ENCODE results near the gene ZNF227. TPM values are rescaled to one million over a fixed set of nuclear protein-coding genes. Genes with fewer than 3 reads are reported as not detected.
"Not testable (repeated sequence)": the region's sequence is repeated elsewhere in the genome, so short reads cannot be mapped to it uniquely, and the experiment has no call there.

Gene ZNF227
- total RNA-seq, 1 experiment from 2014 or later: 22.6 TPM

GRCh38 chr19:44164673-44165512, 47.4 kb upstream of the ZNF227 start, which contains the start of gene ZNF226:
ZNF226 (plus strand) TSS chr19:44165100; CDS start chr19:44170081, 4,981 bp downstream.
- Histone ChIP-seq H3K14ac (ENCODE audit: insufficient read depth, low read length) (peak within 1 kb of the TSS; percentile 72), H3K79me1 (ENCODE audit: insufficient read depth, low read depth, low read length, poor library complexity, severe bottlenecking) (peaks cover 2% of the 10 kb centered on the region), H3K27ac (ENCODE audit: insufficient read length, low read depth, low read length) (peak within 1 kb of the TSS; percentile 10), H2BK120ac (ENCODE audit: low read depth, low read length, poor library complexity, severe bottlenecking) (no peak within 1 kb of the TSS), H3K9ac (ENCODE audit: extremely low read depth, insufficient read length, low read length) (peak within 1 kb of the TSS; percentile 73), H3K4me2 (ENCODE audit: insufficient read depth, insufficient read length, low read length) (peak within 1 kb of the TSS; percentile 98), H2BK20ac (ENCODE audit: low read depth, low read length, poor library complexity, severe bottlenecking) (no peak within 1 kb of the TSS), H2AK5ac (ENCODE audit: insufficient read length, low read length) (no peak within 1 kb of the TSS), H3T11ph (ENCODE audit: low read length) (no peak within 1 kb of the TSS), H2BK15ac (ENCODE audit: low read depth, low read length) (no peak within 1 kb of the TSS), H3K4ac (ENCODE audit: low read depth, low read length) (no peak within 1 kb of the TSS), H2BK5ac (ENCODE audit: insufficient read length, low read length) (no peak within 1 kb of the TSS), H2BK12ac (ENCODE audit: insufficient read length, low read depth, low read length) (no peak within 1 kb of the TSS), H3K27me3 (ENCODE audit: insufficient read depth, low read length) (no peaks in the 10 kb centered on the region), H3K9me3 (ENCODE audit: control insufficient read depth, low read depth, low read length) (no peaks in the 10 kb centered on the region), H4K5ac (ENCODE audit: insufficient read length, low read depth, low read length) (no peak within 1 kb of the TSS), H2AFZ (ENCODE audit: low read length) (peak within 1 kb of the TSS; percentile 17), H4K91ac (ENCODE audit: insufficient read length, low read depth, low read length) (no peak within 1 kb of the TSS), H3K23ac (ENCODE audit: insufficient read length, low read depth, low read length) (no peak within 1 kb of the TSS), H3K23me2 (ENCODE audit: insufficient read length, low read depth, low read length, poor library complexity, severe bottlenecking) (peaks cover 8% of the 10 kb centered on the region), H3K79me2 (ENCODE audit: insufficient read depth, low read length) (peaks cover 2% of the 10 kb centered on the region; the same call in 1 of the 2 replicates), H3K56ac (ENCODE audit: insufficient read length, low read depth, low read length) (no peak within 1 kb of the TSS), H4K20me1 (ENCODE audit: control insufficient read depth, insufficient read depth, insufficient read length) (no peaks in the 10 kb centered on the region), H4K8ac (replicated peaks; ENCODE audit: insufficient read length, low read depth, low read length) (no peak within 1 kb of the TSS), H3K18ac (ENCODE audit: insufficient read length, low read depth, low read length) (peak within 1 kb of the TSS; percentile 61), H3K4me1 (ENCODE audit: insufficient read depth, low read length) (no peaks in the 10 kb centered on the region; the same call in 1 of the 2 replicates)
- Mint-ChIP-seq H3K4me3 (peak within 1 kb of the TSS; percentile 99), H3K4me1 (peaks cover 11% of the 10 kb centered on the region in 2 experiments), H3K9me3 (peaks cover 3 to 12% of the 10 kb centered on the region in 2 experiments), H3K27me3 (ENCODE audit: low read depth) (peaks cover 20% of the 10 kb centered on the region), H3K36me3 (ENCODE audit: insufficient read depth in 1 of 3, low read depth in 3 of 3) (peaks cover 32 to 37% (median 35%) of the 10 kb centered on the region in 3 experiments), H3K27ac (peak within 1 kb of the TSS; percentile 97 to 99 (median 99))
- WGBS (ENCODE audit: extremely low coverage, insufficient read length, low lambda C conversion rate): no CpG with 5 or more reads among the region's 32 CpGs
- TF ChIP-seq CTCF (conservative IDR thresholded peaks at IDR 0.05): no peak
- peak; percentile 95 for DNase-seq

GRCh38 chr19:44170660-44171059, 41.7 kb upstream of the ZNF227 start:
- H3K27ac ChIP-seq (ENCODE audit: insufficient read length, low read depth, low read length); H2BK120ac ChIP-seq (ENCODE audit: low read depth, low read length, poor library complexity, severe bottlenecking); H3K14ac ChIP-seq (ENCODE audit: insufficient read depth, low read length); H2BK15ac ChIP-seq (ENCODE audit: low read depth, low read length); H3K4me1 ChIP-seq (ENCODE audit: insufficient read depth, low read length); H2AFZ ChIP-seq (ENCODE audit: low read length); H2BK12ac ChIP-seq (ENCODE audit: insufficient read length, low read depth, low read length); H2AK5ac ChIP-seq (ENCODE audit: insufficient read length, low read length); H3K4ac ChIP-seq (ENCODE audit: low read depth, low read length); H2BK5ac ChIP-seq (ENCODE audit: insufficient read length, low read length); H3K18ac ChIP-seq (ENCODE audit: insufficient read length, low read depth, low read length); H3K4me1 Mint-ChIP-seq; H4K20me1 ChIP-seq (ENCODE audit: control insufficient read depth, insufficient read depth, insufficient read length); H3K9ac ChIP-seq (ENCODE audit: extremely low read depth, insufficient read length, low read length); H3K79me1 ChIP-seq (ENCODE audit: insufficient read depth, low read depth, low read length, poor library complexity, severe bottlenecking); H4K8ac ChIP-seq (replicated peaks; ENCODE audit: insufficient read length, low read depth, low read length); H3K79me2 ChIP-seq (ENCODE audit: insufficient read depth, low read length); H3K27me3 Mint-ChIP-seq (ENCODE audit: low read depth); H3K4me3 Mint-ChIP-seq; H3K56ac ChIP-seq (ENCODE audit: insufficient read length, low read depth, low read length); H3T11ph ChIP-seq (ENCODE audit: low read length); H4K91ac ChIP-seq (ENCODE audit: insufficient read length, low read depth, low read length); H4K5ac ChIP-seq (ENCODE audit: insufficient read length, low read depth, low read length); H3K23me2 ChIP-seq (ENCODE audit: insufficient read length, low read depth, low read length, poor library complexity, severe bottlenecking); H3K27me3 ChIP-seq (ENCODE audit: insufficient read depth, low read length); H3K27ac Mint-ChIP-seq; DNase-seq; H3K23ac ChIP-seq (ENCODE audit: insufficient read length, low read depth, low read length); H2BK20ac ChIP-seq (ENCODE audit: low read depth, low read length, poor library complexity, severe bottlenecking); H3K4me2 ChIP-seq (ENCODE audit: insufficient read depth, insufficient read length, low read length): not testable (repeated sequence)
- peaks cover 12% of the 10 kb centered on the region for H3K9me3 ChIP-seq (ENCODE audit: control insufficient read depth, low read depth, low read length)
- no CpG with 5 or more reads among the region's 6 CpGs for WGBS (ENCODE audit: extremely low coverage, insufficient read length, low lambda C conversion rate)
- H3K9me3 Mint-ChIP-seq: peaks cover 16 to 25% of the 10 kb centered on the region in 2 experiments
- peaks cover 81 to 87% (median 83%) of the 10 kb centered on the region in 3 experiments for H3K36me3 Mint-ChIP-seq (ENCODE audit: insufficient read depth in 1 of 3, low read depth in 3 of 3)

Data from H9 (cell line).